ENCODE results near the gene PADI1.

The PADI1 gene, protein sequence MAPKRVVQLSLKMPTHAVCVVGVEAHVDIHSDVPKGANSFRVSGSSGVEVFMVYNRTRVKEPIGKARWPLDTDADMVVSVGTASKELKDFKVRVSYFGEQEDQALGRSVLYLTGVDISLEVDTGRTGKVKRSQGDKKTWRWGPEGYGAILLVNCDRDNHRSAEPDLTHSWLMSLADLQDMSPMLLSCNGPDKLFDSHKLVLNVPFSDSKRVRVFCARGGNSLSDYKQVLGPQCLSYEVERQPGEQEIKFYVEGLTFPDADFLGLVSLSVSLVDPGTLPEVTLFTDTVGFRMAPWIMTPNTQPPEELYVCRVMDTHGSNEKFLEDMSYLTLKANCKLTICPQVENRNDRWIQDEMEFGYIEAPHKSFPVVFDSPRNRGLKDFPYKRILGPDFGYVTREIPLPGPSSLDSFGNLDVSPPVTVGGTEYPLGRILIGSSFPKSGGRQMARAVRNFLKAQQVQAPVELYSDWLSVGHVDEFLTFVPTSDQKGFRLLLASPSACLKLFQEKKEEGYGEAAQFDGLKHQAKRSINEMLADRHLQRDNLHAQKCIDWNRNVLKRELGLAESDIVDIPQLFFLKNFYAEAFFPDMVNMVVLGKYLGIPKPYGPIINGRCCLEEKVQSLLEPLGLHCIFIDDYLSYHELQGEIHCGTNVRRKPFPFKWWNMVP

DNA sequence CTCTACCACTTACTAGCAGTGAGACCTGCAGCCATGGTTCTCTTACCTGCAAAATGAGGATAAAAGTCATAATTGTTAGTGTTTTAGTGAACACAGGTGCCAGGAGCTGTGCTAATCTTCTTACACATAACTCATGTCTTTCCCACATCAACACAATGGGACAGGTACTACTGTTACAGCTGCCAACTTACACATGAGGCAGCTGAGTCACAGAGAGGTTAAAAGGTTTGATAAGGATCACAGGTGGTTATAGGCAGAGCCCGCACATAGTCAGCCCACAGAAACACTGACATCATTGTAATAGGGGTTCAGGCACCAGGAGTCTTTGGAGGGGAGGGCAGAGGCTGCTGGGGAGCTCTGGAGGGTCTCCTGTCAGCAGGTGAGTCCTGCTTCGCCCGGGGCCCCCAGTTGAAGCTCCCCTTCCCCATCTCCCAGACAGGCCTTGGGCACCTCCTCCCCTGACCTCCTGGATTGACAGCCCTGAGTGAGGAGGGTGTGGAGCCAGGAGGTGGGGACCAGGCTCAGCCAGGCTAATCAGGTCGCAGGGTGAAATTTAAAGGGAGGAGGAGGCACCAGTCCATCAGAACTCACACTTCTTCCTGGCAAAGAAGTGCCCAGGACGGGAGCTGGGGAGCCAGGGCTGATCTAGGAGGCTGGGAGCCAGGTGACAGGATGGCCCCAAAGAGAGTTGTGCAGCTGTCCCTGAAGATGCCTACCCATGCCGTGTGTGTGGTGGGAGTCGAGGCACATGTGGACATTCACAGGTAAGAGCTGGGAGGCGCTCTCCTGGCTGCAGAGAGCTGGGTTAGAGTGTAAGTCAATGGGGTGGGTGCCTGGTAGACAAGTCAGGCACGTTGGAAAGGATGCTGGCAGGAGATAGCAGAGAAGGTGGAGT is at the start of gene PADI1:
Gene PADI1 (plus strand): TSS at position 583 of the 895 bp plus-strand sequence. CDS start 90 bp downstream, at position 673.
- no peak for DNase-seq

DNA sequence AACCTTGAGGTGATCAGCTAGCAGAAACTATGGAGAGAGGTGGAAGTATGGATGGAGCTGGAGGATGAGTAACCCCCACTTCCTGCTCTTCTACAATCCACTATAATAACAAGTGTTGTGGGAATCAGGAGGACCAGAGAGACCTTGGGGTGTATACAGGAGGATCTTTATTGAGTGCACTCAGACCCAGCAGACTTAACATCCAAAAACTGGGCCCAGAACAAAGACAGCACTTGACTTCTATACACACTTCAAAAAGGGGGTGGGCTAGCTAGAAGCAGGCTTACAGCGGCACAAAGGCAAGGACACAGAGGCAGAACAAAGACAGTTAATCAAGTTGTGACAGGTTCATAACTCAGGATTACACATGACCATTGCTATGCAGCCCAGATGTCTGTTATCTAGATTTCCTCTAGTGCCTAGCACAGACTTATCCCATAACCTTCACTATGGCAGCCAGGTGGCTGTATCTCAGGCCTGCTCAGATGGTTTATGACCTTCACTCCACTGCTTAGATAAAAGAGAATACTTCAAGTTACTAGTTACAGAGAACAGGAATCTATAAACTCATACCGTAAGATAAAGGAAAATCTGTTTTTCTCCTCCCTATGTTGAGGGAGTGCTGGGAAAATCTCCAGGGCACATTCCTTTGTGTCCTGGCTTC is 49.5 kb upstream of the PADI1 start:
- DNase-seq, result no peak

DNA sequence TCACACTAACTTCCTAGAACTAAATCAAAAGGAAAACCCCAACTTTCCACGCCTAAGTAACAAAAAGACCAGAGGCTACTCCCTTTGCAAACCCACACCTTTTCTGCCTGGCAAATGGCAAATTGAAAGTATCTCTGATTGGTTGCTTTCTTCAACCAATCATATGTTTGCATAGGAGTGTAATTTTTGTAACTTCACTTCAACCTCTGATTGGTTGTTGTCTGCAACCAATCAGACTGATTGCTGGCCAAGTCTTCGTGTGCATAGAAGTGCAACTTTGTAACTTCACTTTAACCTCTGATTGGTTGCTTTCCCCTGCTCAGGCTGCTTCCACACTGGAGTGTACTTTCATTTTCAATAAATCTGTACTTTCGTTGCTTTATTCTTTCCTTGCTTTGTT is 48.8 kb upstream of the PADI1 start:
- no peak for DNase-seq

DNA sequence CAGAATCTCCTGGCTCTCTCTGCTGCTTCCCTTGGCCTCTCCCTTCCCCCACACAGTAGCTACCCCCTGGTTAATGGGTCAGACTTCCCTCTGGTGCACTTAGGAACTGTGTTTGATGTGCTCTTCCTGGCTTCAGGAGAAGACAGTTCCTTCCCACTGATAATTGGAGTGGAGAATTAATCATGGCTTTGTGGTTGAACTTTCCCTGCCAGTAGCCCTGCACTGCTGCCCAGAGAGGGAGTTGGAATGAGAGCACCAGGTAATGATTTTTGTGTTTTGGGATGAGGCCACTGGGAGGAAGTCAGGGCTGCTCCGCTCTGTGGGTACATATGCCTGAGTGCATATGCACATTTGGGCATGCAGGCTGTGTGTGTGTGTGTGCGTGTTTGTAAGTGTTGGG is 46.0 kb upstream of the PADI1 start:
- DNase-seq, result no peak

DNA sequence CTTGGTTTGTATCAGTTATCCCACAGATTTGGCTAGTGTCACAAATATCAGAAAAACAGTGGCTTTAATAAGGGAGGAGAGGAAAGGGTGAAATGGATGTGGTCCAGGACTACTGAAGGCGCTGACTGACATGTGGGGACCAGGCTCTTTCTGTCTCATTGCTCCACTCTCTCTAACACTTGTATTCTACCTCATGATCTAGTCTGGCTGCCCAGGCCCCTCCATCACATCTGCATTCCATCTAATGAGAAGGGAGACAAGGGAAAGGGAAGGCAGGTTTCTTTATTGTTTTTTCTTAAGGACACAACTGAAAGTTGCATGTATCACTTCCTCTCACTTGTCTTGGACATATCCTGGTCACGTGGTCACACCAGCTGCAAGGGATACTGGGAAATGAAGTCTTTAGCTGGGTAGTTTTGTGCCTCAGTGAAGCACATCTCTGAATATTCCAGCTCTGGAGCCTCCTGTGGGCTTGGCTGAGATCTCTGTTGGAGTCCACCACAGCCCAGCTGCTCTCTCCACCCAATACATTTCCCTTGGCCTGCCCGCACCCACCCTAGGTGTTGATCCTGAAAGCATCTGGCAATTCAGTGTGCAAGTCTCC is 43.7 kb upstream of the PADI1 start:
- no peak for DNase-seq

DNA sequence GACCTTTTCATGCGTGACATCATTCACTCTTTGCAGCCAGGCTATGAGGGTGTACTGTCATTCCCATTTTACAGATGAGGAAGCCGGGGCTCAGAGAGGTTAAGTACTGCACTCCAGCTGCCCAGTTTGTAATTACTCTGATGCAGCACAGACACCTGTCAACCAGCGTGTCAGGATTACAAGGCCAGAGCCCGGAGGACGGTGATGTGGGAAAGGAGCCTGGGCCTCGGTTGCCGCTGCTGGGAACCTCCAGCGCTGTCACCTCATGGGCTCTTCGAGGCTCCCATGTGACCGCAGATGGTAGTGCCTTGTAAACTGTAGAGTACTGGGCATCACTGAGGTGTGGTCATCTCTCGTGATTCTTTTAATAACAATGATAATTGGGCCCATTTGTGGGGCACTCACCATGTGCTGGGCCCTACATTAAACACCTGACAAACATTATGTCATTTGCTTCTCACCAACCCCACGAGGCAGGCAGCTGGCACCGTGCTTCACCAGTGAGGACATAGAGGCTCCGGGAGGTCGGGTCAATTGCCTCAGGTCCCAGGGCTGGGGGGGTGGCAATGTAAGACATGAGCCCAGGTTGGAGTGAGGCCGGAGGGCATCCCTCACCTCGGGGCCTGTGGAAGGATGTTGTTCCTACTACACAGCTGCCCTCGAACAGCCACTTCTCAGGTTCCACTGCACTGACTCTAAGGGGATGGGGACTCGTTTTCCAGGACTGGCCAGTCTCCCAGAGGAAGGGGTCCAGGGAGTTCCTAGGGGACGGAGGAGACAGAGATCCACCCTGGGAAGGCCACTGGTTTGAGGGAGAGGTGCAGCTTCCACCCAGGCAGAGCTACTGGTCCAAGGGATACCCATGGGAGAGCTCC is 42.8 kb upstream of the PADI1 start:
- no peak for DNase-seq

DNA sequence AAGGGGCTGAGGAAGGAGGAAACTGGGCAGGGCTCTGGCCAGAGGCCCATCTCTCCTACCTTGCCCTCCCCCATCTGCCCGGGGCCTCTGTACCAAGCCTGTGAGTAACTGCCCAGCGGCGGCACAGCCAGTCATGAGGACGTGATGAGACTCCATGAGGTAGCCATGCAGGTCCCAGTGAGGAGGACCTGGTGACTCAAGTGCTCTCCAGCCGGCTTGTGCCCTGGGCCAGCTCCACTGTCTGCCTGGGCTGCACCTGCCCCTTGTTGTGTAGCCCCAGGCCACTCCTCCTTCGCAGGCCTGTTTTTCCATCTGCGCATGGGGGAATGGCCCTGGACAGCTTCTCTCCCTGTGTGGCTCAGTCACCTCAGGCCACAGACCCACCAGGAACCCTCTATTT is 42.0 kb upstream of the PADI1 start:
- DNase-seq, result no peak

DNA sequence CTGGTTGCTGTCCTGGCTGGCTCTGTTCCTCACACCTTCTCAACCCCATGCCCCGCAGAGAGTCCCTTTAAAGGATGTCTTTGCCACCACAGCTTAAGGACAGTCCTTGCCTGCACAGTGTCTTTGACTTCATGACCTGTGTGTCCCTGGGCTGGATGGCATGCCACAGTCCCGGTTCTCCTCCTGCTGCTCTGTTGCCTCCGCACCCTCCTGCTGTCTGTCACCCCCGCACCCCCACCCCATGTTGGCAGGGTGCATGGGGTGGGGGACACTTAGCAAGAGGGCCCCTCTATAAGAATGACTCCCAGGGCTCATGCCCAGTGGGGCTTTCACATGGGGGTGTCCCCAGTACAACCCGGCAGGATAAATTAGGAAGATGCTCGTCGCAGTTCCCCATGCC is 41.6 kb upstream of the PADI1 start:
- no peak for DNase-seq

DNA sequence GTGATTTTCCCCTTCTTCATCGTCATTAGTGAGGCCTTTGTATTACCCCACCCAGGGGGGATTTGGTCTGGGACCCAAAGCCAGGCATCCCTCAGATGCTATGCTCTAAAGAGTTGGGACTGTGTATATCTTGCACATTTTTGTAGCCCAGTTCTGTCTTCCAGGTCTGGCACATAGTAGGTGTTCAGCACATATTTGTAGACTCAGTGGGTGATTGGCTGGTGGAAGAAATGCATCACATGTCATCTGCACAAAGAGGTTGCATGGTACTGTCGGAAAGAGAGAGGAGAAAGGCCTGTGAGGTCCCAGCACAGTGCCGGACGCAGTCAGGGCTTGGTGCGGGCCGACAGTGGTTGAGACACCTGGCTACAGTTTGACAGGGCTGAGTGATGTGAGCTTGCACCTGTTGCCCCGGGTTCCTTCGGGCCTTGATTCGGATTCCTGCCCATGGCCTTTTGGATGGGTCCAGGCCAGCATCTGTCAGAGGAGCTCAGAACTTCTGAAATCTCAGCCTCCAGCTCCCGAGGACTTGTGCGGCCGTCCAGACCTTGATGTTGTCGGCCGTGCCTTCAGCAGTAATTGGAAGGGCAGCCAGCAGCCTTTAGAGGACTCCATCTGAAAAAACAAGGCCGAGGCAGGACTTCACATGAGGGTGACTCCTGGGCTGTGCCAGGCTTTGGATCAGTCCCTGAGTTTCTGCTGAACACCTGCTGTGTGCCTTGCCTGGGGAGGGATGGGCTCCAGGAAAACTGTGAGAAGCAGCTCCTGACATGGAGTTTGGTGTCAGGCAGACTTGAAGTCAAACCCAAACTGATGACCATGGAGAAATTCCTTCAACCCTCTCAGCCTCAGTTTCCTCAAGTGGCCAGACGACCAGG is 40.9 kb upstream of the PADI1 start:
- no peak for DNase-seq

DNA sequence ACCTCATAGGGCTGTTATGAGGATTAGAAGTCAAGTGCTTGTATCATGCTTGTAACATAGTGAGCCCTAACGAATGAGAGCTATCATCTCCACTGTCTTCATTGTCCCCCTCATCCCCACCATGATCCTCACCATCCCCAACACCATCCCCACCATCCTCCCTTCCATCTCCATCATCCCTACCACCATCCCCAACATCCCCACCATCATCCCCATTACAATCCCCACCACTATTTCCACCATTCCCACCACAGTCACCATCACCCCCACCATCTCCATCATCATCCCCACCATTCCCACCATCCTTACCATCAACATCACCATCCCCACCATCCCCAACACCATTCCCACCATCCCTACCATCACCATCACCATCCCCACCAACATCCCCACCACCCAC is 39.1 kb upstream of the PADI1 start:
- DNase-seq, result no peak

DNA sequence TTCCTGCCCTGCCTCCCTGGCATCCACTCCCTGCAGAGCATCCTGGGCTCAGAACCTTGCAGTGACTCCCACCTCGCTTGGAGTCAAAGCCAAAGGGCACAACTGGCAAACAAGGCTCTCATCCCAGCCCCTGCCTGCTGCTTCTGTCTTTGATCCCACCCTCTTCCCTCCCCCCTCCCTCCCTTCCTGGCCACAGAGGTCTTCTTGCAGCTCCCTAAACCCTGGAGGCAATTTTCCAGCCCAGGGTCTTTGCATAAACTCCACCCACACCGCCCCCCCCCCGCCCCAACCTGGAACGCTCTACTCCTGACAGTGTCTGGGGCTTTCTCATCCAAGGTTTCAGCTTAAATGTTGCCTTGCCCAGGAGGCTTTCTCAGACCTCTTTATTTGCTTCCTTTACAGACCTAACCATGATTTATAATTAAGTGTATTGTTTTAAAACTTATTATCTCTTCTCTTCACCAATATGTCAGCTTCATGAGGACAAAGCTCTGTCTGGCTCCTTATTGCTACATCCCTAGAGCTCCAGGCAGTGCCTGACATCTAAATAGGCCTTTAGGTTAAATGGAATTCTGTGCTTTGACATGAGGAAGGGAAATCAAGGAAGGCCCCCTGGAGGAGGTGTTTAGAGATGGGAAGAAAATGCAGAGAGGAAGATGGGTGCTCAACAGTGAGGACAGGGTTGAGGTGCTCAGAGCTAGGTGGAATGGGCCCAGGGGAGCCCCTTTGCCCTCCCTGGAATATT is 37.7 kb upstream of the PADI1 start:
- DNase-seq, result no peak

DNA sequence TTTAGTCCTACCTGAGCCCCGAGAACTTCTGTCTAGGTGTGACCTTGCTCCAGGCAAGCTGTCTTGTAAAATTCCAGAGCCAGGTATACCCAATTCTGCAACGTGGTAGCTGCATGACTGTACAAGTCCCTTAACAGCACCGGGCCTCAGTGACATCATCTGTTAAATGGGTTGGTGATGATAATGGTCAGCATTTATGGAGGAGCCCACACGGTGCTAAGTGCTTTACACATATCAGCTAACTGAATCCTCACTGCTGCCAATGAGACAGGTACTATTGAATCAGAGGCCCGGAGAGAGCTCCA is 37.2 kb upstream of the PADI1 start:
- DNase-seq, result no peak

DNA sequence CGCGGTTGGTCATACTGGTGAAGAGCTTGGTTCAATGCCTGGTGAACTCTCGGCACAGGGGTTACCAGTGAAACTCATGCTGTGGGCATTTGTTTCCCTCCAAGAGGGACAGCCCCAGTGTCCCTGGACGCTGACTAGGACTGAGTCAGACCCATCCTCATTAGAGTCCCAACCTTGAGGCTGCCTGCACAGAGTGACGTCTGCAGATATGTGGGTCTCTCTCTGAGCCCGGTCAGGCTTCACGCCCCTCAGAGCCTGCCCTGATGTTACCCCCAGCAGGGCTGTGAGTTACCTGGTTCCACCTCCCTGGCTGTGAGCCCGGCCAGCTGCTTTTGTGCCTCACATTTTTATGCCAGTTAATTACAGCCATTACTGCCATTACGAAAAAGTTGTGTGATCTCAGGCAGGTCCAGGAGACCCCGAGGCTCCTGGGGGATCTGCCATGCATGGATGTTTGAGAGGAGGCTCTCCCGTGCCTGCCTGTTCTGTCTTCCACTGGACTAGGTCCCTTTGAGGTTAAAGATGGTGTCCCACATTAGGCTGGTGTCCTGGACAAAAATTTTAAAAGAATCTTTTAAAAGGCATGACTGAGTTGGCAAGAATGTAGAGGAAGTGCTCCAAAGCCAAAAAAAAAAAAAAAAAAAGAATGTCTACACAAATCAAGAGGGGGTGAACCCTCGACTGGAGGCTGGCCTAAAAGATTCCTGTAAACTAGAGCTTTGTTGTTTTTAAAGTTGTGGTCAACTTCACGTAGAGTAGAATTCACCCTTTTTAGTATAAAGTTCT is 36.6 kb upstream of the PADI1 start:
- DNase-seq, result no peak

DNA sequence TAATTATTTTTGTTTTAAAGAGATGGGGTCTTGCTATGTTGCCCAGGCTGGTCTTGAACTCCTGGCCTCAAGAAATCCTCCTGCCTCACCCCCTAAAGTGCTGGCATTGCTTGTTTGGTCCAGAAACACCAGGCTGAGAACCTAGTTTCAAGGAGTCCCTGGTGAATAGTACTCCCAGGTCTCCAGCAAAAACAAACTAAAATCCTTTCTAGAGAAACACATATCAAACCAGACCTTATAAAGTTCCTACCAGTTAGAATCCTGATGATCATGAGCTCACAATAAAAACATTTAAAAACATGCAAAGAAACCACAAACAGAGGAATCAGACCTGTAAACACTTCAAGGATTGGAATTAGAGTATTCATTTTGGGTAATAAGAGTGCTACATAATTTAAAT is 34.4 kb upstream of the PADI1 start:
- DNase-seq, result no peak

DNA sequence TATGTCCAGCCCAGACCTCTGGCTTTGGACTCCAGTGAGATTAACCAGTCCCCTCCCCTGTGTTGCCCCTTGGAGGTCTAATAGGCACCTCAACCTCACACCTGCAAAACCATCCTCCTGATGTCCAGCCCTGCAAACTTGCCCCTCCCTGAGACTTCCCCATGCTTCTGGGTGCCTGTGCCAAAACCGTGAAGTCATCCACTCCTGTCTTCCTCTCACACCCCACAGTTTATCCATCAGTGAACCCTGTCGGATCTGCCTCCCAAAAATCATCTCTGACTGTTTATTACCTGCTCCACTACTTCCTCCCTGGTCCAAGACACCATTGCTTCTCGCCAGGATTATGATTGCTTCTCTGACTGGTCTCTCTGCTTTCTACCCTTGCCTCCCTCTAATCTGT is 31.7 kb upstream of the PADI1 start:
- DNase-seq, result no peak

DNA sequence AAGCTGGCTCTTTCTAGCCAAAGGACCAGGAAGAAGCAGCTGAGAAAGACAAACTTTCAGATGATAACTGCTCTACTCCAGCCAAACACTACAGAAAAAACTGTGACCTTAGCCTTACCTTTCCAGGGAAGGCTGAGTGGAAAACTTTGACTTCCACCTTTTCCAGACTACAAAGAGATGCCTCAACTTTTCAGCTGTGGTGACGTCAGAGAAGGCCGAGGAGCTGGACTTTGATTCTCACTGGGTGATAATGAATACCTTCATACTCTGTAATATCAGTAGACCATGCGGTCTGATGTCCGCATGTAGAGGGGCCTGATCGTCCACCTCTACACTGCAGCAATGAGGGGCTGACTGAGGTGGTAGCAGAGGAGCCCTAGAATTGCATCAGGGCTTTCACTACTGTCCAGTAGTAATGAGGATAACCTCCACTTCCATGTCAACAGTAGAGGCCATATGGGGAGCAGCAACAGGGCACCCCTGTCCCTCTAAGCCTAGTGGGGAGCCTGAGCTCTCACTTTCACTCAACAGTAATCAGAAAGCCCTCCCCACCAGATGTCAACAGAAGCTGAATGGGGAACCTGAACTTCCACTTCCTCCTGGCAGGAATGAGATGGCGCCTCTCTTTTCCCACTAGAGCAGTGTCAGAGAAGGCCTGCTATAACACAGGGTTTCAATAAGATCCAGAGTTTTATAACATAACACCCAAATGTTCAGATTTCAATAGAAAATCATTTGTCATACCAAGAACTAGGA is 28.4 kb upstream of the PADI1 start:
- no peak for DNase-seq

DNA sequence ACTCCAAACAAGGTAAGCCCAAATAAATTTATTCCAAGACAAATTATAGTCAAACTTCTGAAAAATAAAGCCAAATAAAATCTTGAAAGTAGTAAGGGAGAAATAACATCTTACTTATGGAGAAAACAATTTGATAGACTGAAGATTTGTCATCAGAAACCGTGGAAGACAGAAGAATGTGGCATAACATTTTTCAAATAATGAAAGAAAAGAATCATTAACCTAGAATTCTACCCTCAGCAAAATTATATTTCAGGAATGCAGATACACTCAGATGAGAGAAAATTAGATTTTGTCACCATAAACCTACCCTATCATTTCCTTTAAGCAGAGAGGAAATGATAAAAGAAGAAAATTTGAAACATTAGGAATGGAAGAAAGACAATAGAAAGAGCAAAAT is 27.3 kb upstream of the PADI1 start:
- DNase-seq, result no peak

DNA sequence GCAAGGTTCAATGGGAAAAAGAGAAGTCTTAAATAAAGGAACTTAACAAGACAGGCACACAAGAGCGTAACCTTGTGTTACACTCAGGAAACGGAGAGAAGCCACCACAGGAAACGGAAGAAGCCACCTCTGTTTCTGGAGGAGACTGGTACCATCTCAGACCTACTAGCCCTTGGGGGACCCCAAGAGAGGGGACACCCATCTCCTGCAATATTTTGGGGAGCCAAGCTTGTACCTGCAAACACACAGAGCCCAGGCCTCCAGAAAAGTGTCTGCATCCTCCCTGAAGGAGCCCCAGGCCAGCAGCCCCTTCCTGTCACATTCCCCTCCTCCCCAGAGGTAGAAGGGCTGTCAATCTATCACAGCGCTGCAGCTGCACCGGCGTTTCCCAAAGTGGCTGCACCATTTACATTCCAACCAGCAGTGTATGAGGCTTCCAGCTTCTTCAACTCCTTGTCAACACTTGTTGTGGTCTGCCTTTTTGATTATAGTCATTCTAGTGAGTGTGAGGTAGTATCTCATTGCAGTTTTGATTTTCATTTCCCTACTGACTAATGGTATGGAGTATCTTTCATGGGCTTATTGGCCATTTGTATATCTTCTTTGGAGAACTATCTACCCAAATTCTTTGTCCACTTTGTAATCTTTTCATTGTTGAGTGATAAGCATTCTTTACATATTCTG is 23.0 kb upstream of the PADI1 start:
- no peak for DNase-seq

Data from midbrain (tissue), 1 donor.